ENCODE measurements around the gene IKZF2.

GRCh38 chr2:213199871-213200270 is 48.5 kb upstream of the IKZF2 start:
- TF ChIP-seq CTCF (conservative IDR thresholded peaks at IDR 0.05; ENCODE audit: low read length) (no peak), EZH2phosphoT487 (IDR thresholded peaks at IDR 0.05; ENCODE audit: borderline replicate concordance) (no peak)
